Measurements from ENCODE around the gene ZCCHC7. TPM values are rescaled to one million over a fixed set of nuclear protein-coding genes. Genes with fewer than 3 reads are reported as not detected.

Gene ZCCHC7
- total and polyA plus RNA-seq, 4 donors, result 9.8 to 30.5 (median 18.8) TPM

DNA sequence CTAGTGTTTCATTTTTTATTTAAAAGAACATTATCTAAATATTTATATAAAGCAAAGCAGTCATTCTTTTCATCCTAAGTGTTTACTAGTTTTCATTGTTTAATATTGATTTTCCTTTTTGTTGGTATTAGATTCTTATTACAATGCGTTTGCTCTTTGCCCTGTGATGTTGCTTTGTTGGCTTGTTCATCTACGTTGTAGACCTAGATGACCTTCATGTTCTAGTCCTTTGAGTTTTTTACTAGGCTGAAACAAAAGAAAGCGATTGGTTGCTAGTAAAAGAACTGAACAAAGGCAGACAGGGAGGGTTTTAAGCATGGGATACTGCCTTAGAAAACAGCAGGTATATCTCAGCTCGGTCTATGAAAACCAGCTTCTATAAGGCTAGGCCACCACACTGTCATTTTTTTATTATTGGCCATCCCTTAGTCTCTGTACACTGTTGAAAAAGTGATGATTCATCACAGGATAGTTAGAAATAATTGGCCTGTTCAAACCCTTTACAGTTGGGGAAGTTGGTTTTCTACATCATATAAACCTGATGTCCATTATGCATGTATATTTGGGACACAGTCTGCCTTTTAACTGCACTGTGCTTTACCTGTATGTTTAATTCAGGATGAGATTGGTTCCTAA lies 119.0 kb downstream of the ZCCHC7 start:
- no peaks in the 10 kb centered on the region for H3K9me3 ChIP-seq (ENCODE audit: control insufficient read depth, low read length)
- WGBS, 2 donors, result 93 to 95% methylated on average over 4 of the region's 4 CpGs
- DNase-seq (no peak), ATAC-seq (ENCODE audit: low FRiP score) (no peak)
- intact Hi-C loops (cut with DNase I), result no loop called here
- no peaks in the 10 kb centered on the region for H3K27me3 ChIP-seq (ENCODE audit: control insufficient read depth in 1 of 2, insufficient read depth in 2 of 2, low read length in 1 of 2)
- no peak overlapping the region for H3K4me3 ChIP-seq (ENCODE audit: low read length in 2 of 2)
- H3K4me1 ChIP-seq (ENCODE audit: control insufficient read depth in 1 of 2, insufficient read depth in 2 of 2, low read length in 2 of 2), result no peaks in the 10 kb centered on the region
- no peaks in the 10 kb centered on the region for H3K36me3 ChIP-seq (ENCODE audit: control insufficient read depth in 1 of 2, insufficient read depth in 2 of 2, low read length in 1 of 2)
- no peak overlapping the region for H3K27ac ChIP-seq (ENCODE audit: low read depth in 1 of 2, low read length in 2 of 2)

DNA sequence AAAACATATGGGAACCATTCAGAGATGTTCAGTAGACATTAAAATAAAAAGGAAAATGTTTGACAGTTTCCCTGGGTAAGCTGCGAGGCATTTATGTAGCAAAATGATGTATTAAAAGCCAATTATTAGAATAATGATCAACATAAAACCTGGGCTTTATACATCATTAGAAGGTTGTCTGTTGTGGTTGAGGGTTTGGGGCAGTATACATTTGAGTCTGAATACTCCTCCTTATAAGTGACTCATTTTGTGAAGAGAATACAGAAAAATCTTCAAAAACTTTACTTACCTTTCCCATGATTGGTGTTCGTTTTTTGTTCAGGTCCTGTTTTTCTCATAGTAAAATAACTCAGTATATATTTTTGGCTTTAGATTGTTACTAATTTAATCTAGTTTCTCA lies 119.5 kb downstream of the ZCCHC7 start:
- WGBS, 2 donors, result 93 to 94% methylated on average over 2 of the region's 2 CpGs
- no peak overlapping the region for H3K4me3 ChIP-seq (ENCODE audit: low read length in 2 of 2)
- DNase-seq, result no peak
- no peaks in the 10 kb centered on the region for H3K9me3 ChIP-seq (ENCODE audit: control insufficient read depth, low read length)
- no peak for ATAC-seq (ENCODE audit: low FRiP score)
- no peaks in the 10 kb centered on the region for H3K36me3 ChIP-seq (ENCODE audit: control insufficient read depth in 1 of 2, insufficient read depth in 2 of 2, low read length in 1 of 2)
- no peaks in the 10 kb centered on the region for H3K4me1 ChIP-seq (ENCODE audit: control insufficient read depth in 1 of 2, insufficient read depth in 2 of 2, low read length in 2 of 2)
- H3K27me3 ChIP-seq (ENCODE audit: control insufficient read depth in 1 of 2, insufficient read depth in 2 of 2, low read length in 1 of 2), result no peaks in the 10 kb centered on the region
- H3K27ac ChIP-seq (ENCODE audit: low read depth in 1 of 2, low read length in 2 of 2), result no peak overlapping the region
- intact Hi-C loops (cut with DNase I), result no loop called here

DNA sequence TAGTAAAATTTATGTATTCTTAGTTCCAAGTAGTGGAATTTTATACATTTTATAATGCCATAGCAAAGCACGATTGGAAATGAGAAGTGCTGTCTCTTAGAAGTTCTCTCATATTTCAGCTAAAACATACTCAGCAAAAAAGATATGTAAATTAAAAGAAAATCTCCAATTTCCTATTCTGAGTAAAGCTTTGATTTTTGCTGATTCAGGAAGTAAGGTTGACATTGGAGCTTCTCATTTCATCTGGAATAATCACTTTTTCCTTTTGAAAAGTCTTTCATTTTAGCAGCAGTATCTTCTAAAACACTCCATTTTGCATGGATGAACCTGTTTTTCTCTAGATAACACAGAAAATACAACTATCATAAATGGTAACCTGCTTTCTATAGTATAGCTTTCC lies 121.0 kb downstream of the ZCCHC7 start:
- Histone ChIP-seq H3K4me1 (ENCODE audit: control insufficient read depth in 1 of 2, insufficient read depth in 2 of 2, low read length in 2 of 2) (no peaks in the 10 kb centered on the region), H3K27ac (ENCODE audit: low read depth in 1 of 2, low read length in 2 of 2) (no peak overlapping the region), H3K36me3 (ENCODE audit: control insufficient read depth in 1 of 2, insufficient read depth in 2 of 2, low read length in 1 of 2) (no peaks in the 10 kb centered on the region), H3K27me3 (ENCODE audit: control insufficient read depth in 1 of 2, insufficient read depth in 2 of 2, low read length in 1 of 2) (no peaks in the 10 kb centered on the region), H3K9me3 (ENCODE audit: control insufficient read depth, low read length) (no peaks in the 10 kb centered on the region), H3K4me3 (ENCODE audit: low read length in 2 of 2) (no peak overlapping the region)
- DNase-seq (no peak), ATAC-seq (ENCODE audit: low FRiP score) (no peak)
- WGBS, 2 donors, result 81 to 83% methylated on average over 1 of the region's 1 CpG
- intact Hi-C loops (cut with DNase I), result no loop called here

DNA sequence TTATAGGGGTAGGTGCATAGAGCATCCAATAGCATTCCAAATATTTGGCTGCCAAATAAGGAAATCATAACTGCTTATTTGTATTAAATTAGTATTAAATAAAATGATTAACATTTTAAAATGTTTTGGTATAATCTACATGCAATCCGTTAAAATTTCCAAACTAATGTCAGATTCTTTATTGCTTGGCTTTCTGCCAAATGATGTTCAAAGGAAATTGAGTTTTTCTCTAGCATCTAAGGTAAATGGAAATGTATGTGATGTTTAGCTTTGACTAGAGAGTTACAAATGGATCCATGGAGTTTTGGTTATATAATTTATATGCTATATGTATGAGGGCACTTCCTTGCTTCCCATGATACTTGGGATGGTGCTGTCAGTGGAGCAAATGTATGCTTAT lies 121.7 kb downstream of the ZCCHC7 start:
- intact Hi-C loops (cut with DNase I), result no loop called here
- Histone ChIP-seq H3K27ac (ENCODE audit: low read depth in 1 of 2, low read length in 2 of 2) (no peak overlapping the region), H3K4me1 (ENCODE audit: control insufficient read depth in 1 of 2, insufficient read depth in 2 of 2, low read length in 2 of 2) (no peaks in the 10 kb centered on the region), H3K4me3 (ENCODE audit: low read length in 2 of 2) (no peak overlapping the region), H3K27me3 (ENCODE audit: control insufficient read depth in 1 of 2, insufficient read depth in 2 of 2, low read length in 1 of 2) (no peaks in the 10 kb centered on the region), H3K36me3 (ENCODE audit: control insufficient read depth in 1 of 2, insufficient read depth in 2 of 2, low read length in 1 of 2) (no peaks in the 10 kb centered on the region), H3K9me3 (ENCODE audit: control insufficient read depth, low read length) (no peaks in the 10 kb centered on the region)
- DNase-seq (no peak), ATAC-seq (ENCODE audit: low FRiP score) (no peak)
- 98% methylated on average over 1 of the region's 1 CpG for WGBS, 2 donors

DNA sequence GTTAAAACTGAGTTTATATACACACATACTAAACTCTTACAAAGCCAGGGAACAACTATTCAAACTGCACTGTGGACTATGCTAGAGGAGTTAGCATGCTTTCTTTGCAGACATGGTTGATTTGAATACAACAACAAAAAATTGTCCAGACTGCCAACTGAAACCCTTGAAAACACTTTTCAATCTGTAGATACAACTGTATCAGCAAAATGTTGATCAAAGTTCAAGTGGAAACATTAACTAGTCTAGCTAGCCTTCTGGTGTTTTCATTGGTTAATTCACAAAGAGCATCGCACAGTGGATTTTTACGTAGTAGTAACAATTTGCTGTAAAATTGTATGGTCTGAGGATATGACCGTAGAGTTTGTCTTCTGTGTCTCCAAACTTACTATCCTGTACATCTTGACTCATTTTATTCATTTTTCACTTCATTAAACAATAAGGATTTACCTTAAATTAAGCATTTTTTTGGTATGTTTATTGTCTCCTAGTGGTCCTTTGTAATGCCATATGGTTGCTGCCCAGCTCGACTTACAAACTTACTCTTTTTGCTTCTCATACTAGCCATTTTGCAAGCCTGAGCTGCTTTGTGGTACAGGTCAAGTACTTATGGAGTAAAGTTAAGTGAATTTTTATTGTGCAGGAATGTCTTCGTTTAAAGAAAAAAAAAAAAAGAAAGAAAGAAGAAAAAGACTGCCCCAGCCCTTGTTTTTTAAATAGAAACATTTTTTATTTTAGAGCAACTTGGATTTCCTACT lies 123.4 kb downstream of the ZCCHC7 start:
- H3K4me1 ChIP-seq (ENCODE audit: control insufficient read depth in 1 of 2, insufficient read depth in 2 of 2, low read length in 2 of 2), result no peaks in the 10 kb centered on the region
- intact Hi-C loops (cut with DNase I), result no loop called here
- 80 to 82% methylated on average over 5 of the region's 5 CpGs for WGBS, 2 donors
- ATAC-seq (ENCODE audit: low FRiP score), result no peak
- no peaks in the 10 kb centered on the region for H3K36me3 ChIP-seq (ENCODE audit: control insufficient read depth in 1 of 2, insufficient read depth in 2 of 2, low read length in 1 of 2)
- H3K9me3 ChIP-seq (ENCODE audit: control insufficient read depth, low read length), result no peaks in the 10 kb centered on the region
- H3K4me3 ChIP-seq (ENCODE audit: low read length in 2 of 2), result no peak overlapping the region
- DNase-seq, result no peak
- H3K27me3 ChIP-seq (ENCODE audit: control insufficient read depth in 1 of 2, insufficient read depth in 2 of 2, low read length in 1 of 2), result no peaks in the 10 kb centered on the region
- no peak overlapping the region for H3K27ac ChIP-seq (ENCODE audit: low read depth in 1 of 2, low read length in 2 of 2)

DNA sequence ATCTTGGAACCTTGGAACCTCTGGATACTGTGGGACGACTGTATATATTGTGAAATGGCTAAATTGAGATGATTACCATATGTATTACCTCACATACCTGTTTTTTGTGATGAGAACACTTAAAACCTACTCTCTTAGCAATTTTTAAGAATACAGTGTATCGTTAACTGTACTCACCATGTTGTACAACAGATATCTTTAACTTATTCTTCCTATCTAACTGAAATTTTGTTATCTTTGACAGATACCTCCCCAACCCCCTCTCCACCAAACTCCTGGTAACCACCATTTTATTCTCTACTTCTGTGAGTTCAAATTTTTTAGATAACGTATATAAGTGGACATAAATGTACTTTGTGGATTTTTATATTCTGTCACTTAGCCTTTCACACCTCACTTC lies 126.5 kb downstream of the ZCCHC7 start:
- DNase-seq (no peak), ATAC-seq (ENCODE audit: low FRiP score) (no peak)
- H3K4me1 ChIP-seq (ENCODE audit: control insufficient read depth in 1 of 2, insufficient read depth in 2 of 2, low read length in 2 of 2), result no peaks in the 10 kb centered on the region
- H3K27ac ChIP-seq (ENCODE audit: low read depth in 1 of 2, low read length in 2 of 2), result no peak overlapping the region
- H3K9me3 ChIP-seq (ENCODE audit: control insufficient read depth, low read length), result no peaks in the 10 kb centered on the region
- WGBS, 2 donors, result 97 to 98% methylated on average over 3 of the region's 3 CpGs
- no peaks in the 10 kb centered on the region for H3K27me3 ChIP-seq (ENCODE audit: control insufficient read depth in 1 of 2, insufficient read depth in 2 of 2, low read length in 1 of 2)
- intact Hi-C loops (cut with DNase I), result no loop called here
- no peaks in the 10 kb centered on the region for H3K36me3 ChIP-seq (ENCODE audit: control insufficient read depth in 1 of 2, insufficient read depth in 2 of 2, low read length in 1 of 2)
- no peak overlapping the region for H3K4me3 ChIP-seq (ENCODE audit: low read length in 2 of 2)

DNA sequence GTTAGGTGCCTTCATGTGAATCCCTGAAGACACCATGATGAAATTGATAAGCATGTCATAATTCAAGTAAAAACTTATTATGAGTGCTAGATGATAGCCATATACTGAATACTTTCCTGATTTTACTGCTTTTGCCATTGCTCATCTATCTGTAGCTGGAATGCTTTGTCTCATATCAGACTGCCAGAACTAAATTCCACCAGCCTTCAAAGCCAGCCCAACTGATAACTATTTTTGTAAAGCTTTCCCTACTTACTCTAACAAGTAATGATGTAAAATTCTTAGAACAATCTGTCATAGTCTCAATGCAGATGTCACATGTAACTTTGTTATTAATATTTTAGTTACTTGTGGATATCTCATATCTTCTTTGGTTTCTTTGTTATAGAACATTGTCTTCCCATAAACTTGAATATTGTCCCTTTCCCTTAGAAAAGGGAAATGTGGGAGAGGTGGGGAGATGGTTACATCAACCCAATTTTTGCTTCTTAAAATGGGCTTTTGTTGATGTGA lies 128.3 kb downstream of the ZCCHC7 start:
- Histone ChIP-seq H3K9me3 (ENCODE audit: control insufficient read depth, low read length) (no peaks in the 10 kb centered on the region), H3K4me3 (ENCODE audit: low read length in 2 of 2) (no peak overlapping the region), H3K27me3 (ENCODE audit: control insufficient read depth in 1 of 2, insufficient read depth in 2 of 2, low read length in 1 of 2) (no peaks in the 10 kb centered on the region), H3K36me3 (ENCODE audit: control insufficient read depth in 1 of 2, insufficient read depth in 2 of 2, low read length in 1 of 2) (no peaks in the 10 kb centered on the region), H3K4me1 (ENCODE audit: control insufficient read depth in 1 of 2, insufficient read depth in 2 of 2, low read length in 2 of 2) (no peaks in the 10 kb centered on the region), H3K27ac (ENCODE audit: low read depth in 1 of 2, low read length in 2 of 2) (no peak overlapping the region)
- ATAC-seq (ENCODE audit: low FRiP score), result no peak
- intact Hi-C loops (cut with DNase I), result no loop called here
- no peak for DNase-seq

DNA sequence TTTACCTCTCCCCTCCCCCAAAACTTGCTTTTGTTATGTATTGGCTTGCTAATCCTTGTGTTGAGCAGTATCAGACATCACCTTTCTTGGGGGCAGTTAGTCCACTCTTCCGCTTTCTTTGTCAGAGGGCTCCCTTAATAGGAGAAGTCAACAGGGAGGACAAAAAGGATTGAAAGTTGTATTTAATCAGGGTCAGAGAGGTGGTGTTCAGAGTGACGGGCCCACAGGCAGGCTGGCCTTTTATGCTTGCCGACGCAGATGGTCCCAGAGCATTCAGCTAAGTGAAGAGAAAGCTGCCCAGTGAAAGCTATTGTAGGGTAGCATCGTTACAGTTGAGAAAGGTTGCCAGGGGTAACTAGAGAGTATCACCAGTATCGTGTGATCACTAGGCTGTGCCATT lies 131.1 kb downstream of the ZCCHC7 start:
- no peaks in the 10 kb centered on the region for H3K36me3 ChIP-seq (ENCODE audit: control insufficient read depth in 1 of 2, insufficient read depth in 2 of 2, low read length in 1 of 2)
- ATAC-seq (ENCODE audit: low FRiP score) (no peak), DNase-seq (no peak)
- no peak overlapping the region for H3K27ac ChIP-seq (ENCODE audit: low read depth in 1 of 2, low read length in 2 of 2)
- no peak overlapping the region for H3K4me3 ChIP-seq (ENCODE audit: low read length in 2 of 2)
- intact Hi-C loops (cut with DNase I), result no loop called here
- no peaks in the 10 kb centered on the region for H3K9me3 ChIP-seq (ENCODE audit: control insufficient read depth, low read length)
- H3K27me3 ChIP-seq (ENCODE audit: control insufficient read depth in 1 of 2, insufficient read depth in 2 of 2, low read length in 1 of 2), result no peaks in the 10 kb centered on the region
- 77 to 84% methylated on average over 6 of the region's 6 CpGs for WGBS, 2 donors
- H3K4me1 ChIP-seq (ENCODE audit: control insufficient read depth in 1 of 2, insufficient read depth in 2 of 2, low read length in 2 of 2), result no peaks in the 10 kb centered on the region

DNA sequence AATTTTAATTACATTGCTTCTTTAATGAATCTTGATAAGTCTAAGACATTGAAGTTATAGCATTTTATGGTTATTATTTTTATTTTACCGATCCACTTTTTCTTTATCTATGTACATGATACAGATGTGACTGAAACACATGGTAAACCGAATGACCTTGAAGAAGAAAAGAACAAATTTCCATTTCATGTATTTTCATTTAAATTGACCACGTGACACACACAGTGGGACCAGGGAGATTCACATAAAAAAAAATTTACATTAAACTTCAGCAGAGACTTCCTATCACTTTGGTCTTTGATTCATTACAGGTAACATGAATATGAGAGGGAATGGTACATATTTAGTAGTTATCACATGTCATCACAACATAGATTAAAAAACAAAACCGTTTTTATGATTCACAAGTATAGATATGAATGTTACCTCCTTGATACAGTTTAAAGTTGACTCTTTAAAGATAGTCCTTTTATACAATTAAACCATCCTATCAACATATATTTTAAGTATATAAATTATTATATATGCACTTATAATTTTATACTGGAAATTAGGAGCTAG lies 133.1 kb downstream of the ZCCHC7 start:
- 77 to 78% methylated on average over 4 of the region's 4 CpGs for WGBS, 2 donors
- Histone ChIP-seq H3K4me1 (ENCODE audit: control insufficient read depth in 1 of 2, insufficient read depth in 2 of 2, low read length in 2 of 2) (no peaks in the 10 kb centered on the region), H3K27me3 (ENCODE audit: control insufficient read depth in 1 of 2, insufficient read depth in 2 of 2, low read length in 1 of 2) (no peaks in the 10 kb centered on the region), H3K27ac (ENCODE audit: low read depth in 1 of 2, low read length in 2 of 2) (no peak overlapping the region), H3K4me3 (ENCODE audit: low read length in 2 of 2) (no peak overlapping the region), H3K36me3 (ENCODE audit: control insufficient read depth in 1 of 2, insufficient read depth in 2 of 2, low read length in 1 of 2) (no peaks in the 10 kb centered on the region), H3K9me3 (ENCODE audit: control insufficient read depth, low read length) (no peaks in the 10 kb centered on the region)
- ATAC-seq (ENCODE audit: low FRiP score), result no peak
- intact Hi-C loops (cut with DNase I), result no loop called here
- no peak for DNase-seq

All from aorta (tissue), 5 donors.